Fibroblast of lung (primary cell): Measurements from ENCODE around the gene OR8D1. TPM values are rescaled to one million over a fixed set of nuclear protein-coding genes. Genes with fewer than 3 reads are reported as not detected.
"Not testable (repeated sequence)": the region's sequence is repeated elsewhere in the genome, so short reads cannot be mapped to it uniquely, and the experiment has no call there.

Experiments used
- DNase-seq, 2 donors: peaks; one replicate each; pipeline versions ENCODE4 v3.0.0 to v3.0.0-alpha.2; 2010; ENCODE audit warnings: low read depth in 2 of 2
- H2AFZ ChIP-seq: 2 replicates; pipeline ENCODE4 v1.5.1; 2012; ENCODE audit warnings: low read length, control low read depth, inconsistent platforms
- H3K27ac ChIP-seq: 2 replicates; pipeline ENCODE4 v1.5.1; 2011; ENCODE audit warnings: low read length, control low read depth; ENCODE audit not compliant: insufficient read depth
- H3K27me3 ChIP-seq: 2 replicates; pipeline ENCODE4 v1.5.1; 2011; ENCODE audit warnings: mild to moderate bottlenecking, low read length; ENCODE audit not compliant: control insufficient read depth, insufficient read depth
- H3K36me3 ChIP-seq: 2 replicates; pipeline ENCODE4 v1.5.1; 2011; ENCODE audit warnings: low read length; ENCODE audit not compliant: control insufficient read depth, insufficient read depth
- H3K4me1 ChIP-seq: 2 replicates; pipeline ENCODE4 v1.5.1; 2011; ENCODE audit warnings: low read length; ENCODE audit not compliant: control insufficient read depth, insufficient read depth; ENCODE audit errors: extremely low read depth
- H3K4me2 ChIP-seq: 2 replicates; pipeline ENCODE4 v1.5.1; 2011; ENCODE audit warnings: low read length, control low read depth; ENCODE audit not compliant: insufficient read depth; ENCODE audit errors: extremely low read depth
- H3K4me3 ChIP-seq, 4 experiments: fragments of 200-600 bp in 1 of 4; sonication (generic) in 1 of 4; replicated peaks in 1 of 4; 2 replicates each; pipeline ENCODE4 v1.5.1; 2011 to 2016; ENCODE audit warnings: low read length in 4 of 4, low read depth in 3 of 4, mild to moderate bottlenecking in 3 of 4, control low read depth in 2 of 4, inconsistent platforms in 1 of 4, mixed read lengths in 1 of 4; ENCODE audit not compliant: insufficient read depth in 1 of 4; ENCODE audit errors: control extremely low read depth in 1 of 4
- H3K79me2 ChIP-seq: 2 replicates; pipeline ENCODE4 v1.5.1; 2012; ENCODE audit warnings: mild to moderate bottlenecking, low read length, inconsistent platforms; ENCODE audit not compliant: control insufficient read depth, insufficient read depth
- H3K9ac ChIP-seq: 2 replicates; pipeline ENCODE4 v1.5.1; 2011; ENCODE audit warnings: mild to moderate bottlenecking, low read length, control low read depth; ENCODE audit not compliant: insufficient read depth
- H3K9me3 ChIP-seq: 2 replicates; pipeline ENCODE4 v1.5.1; 2012; ENCODE audit warnings: low read depth, low read length; ENCODE audit not compliant: control insufficient read depth, insufficient read depth
- H4K20me1 ChIP-seq: 2 replicates; pipeline ENCODE4 v1.5.1; 2011; ENCODE audit warnings: low read length; ENCODE audit not compliant: control insufficient read depth, insufficient read depth; ENCODE audit errors: extremely low read depth
- EZH2 ChIP-seq: IDR thresholded peaks from 2 replicates; pipeline ENCODE4 v1.5.1; 2012; ENCODE audit warnings: low read length, control low read depth, mild to moderate bottlenecking; ENCODE audit errors: missing control alignments
- polyA plus RNA-seq, 2 donors: library from polyadenylated mRNA; depleted of rRNA in 1 of 2; stranded (reverse) in 1 of 2; unstranded in 1 of 2; fragments of >200 nt; gene quantifications; 2 replicates each; pipeline ENCODE4 v1.2.1, GENCODE V29; 2011 to 2012; ENCODE audit warnings: missing spikeins in 1 of 2
- total RNA-seq: library from RNA; depleted of rRNA; stranded (reverse); fragments of >200 nt; gene quantifications from 2 replicates; pipeline ENCODE4 v1.2.1, GENCODE V29; 2014
- TF ChIP-seq, protein P1 (sequence below), 2 donors: IDR thresholded peaks in 1 of 2; conservative IDR thresholded peaks in 1 of 2; 1 replicate in 1 of 2; 2 replicates in 1 of 2; pipeline ENCODE4 v1.5.1; 2011 to 2012; ENCODE audit warnings: low read length in 2 of 2, control low read depth in 1 of 2, inconsistent platforms in 1 of 2, low read depth in 1 of 2, mild to moderate bottlenecking in 1 of 2

OR8D1 gene
- total and polyA plus RNA-seq, 2 donors (not counting 1 experiment from before 2014, with no cell fraction given) = not detected

DNA sequence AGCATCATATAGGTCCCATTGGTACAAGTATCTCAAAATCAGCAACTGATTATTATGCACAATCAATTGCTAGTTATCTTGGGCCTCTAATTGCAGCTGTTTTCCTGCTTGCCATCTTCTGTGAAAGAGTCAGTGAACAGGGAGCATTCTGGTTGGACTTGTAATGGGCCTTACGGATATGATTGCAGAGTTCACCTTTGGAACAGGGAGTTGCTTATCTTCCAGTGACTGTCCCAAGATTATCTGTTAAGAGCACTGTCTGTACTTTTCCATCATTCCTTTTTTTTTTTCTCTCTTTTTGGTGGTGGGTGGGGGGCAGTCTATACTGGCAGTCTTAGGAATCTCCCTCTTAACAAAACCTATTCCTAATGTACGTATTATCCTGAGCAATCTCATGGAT lies 39.7 kb downstream of the OR8D1 start:
- Histone ChIP-seq H3K27me3 (no peaks in the 10 kb centered on the region), H3K36me3 (no peaks in the 10 kb centered on the region), H3K4me3 (no peak overlapping the region), H2AFZ (no peak overlapping the region), H3K9ac (no peak overlapping the region), H4K20me1 (no peaks in the 10 kb centered on the region), H3K4me2 (no peak overlapping the region), H3K9me3 (no peaks in the 10 kb centered on the region), H3K79me2 (no peaks in the 10 kb centered on the region), H3K4me1 (no peaks in the 10 kb centered on the region), H3K27ac (no peak overlapping the region)
- no peak for DNase-seq
- no peak for TF ChIP-seq EZH2
- TF ChIP-seq, protein P1, sequence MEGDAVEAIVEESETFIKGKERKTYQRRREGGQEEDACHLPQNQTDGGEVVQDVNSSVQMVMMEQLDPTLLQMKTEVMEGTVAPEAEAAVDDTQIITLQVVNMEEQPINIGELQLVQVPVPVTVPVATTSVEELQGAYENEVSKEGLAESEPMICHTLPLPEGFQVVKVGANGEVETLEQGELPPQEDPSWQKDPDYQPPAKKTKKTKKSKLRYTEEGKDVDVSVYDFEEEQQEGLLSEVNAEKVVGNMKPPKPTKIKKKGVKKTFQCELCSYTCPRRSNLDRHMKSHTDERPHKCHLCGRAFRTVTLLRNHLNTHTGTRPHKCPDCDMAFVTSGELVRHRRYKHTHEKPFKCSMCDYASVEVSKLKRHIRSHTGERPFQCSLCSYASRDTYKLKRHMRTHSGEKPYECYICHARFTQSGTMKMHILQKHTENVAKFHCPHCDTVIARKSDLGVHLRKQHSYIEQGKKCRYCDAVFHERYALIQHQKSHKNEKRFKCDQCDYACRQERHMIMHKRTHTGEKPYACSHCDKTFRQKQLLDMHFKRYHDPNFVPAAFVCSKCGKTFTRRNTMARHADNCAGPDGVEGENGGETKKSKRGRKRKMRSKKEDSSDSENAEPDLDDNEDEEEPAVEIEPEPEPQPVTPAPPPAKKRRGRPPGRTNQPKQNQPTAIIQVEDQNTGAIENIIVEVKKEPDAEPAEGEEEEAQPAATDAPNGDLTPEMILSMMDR (conservative IDR thresholded peaks at IDR 0.05 in 1 of 2, IDR thresholded peaks at IDR 0.05 in 1 of 2; ENCODE audit: low read depth in 1 of 2, low read length in 2 of 2) = no peak

DNA sequence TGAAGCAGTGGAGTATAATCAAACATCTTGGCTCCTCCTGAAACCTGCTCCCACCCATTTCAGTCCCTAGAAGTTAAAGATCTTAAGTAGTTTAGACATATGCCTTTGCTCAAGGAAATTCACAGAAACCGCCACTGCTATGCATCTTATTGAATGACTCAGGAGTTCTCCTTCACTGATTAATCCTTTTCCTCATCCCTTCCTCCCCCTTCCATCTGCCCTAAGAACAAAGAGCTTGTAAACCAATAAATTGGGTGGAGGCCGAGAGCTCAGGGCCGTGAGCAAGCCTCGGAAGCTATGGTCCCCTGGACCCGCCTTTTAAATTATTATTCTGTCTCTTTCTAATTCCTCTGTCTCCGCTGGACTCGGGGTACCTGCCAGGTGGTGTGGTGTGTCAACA lies 42.9 kb downstream of the OR8D1 start:
- not testable (repeated sequence) for H3K79me2 ChIP-seq, H3K36me3 ChIP-seq, H3K27me3 ChIP-seq, H4K20me1 ChIP-seq, H3K4me2 ChIP-seq, H2AFZ ChIP-seq, H3K9ac ChIP-seq, H3K9me3 ChIP-seq, H3K27ac ChIP-seq, H3K4me1 ChIP-seq, H3K4me3 ChIP-seq
- DNase-seq = peak in 1 of 2 donors; percentile 58

DNA sequence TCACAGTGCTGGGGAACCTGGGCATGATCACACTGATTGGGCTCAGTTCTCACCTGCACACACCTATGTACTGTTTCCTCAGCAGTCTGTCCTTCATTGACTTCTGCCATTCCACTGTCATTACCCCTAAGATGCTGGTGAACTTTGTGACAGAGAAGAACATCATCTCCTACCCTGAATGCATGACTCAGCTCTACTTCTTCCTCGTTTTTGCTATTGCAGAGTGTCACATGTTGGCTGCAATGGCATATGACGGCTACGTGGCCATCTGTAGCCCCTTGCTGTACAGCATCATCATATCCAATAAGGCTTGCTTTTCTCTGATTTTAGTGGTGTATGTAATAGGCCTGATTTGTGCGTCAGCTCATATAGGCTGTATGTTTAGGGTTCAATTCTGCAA lies 48.7 kb downstream of the OR8D1 start:
- not testable (repeated sequence) for H4K20me1 ChIP-seq, H3K9ac ChIP-seq

DNA sequence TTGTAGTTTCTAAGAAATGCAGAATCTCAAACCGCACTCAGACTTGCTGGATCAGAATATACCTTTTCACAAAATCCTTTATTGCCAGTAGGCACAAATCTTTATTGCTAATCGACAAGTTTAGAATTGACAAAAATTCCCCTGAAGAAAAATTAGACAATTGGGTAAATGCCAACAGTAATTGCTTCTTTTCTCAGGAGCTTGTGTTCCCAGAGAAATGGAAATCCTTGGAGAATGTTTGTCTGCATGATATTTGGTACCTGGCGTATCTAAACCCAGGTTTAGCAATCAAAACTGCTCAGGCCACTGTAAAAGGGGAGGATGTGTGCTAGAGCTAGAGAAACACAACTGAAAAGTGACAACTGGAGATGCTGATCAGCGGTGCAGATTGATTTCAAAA lies 57.7 kb downstream of the OR8D1 start, which contains the start of gene OR8G5:
OR8G5 (plus strand) TSS at position 301 of the 400 bp plus-strand sequence. CDS start 8,556 bp downstream, outside the sequence.
- no peaks in the 10 kb centered on the region for H3K9me3 ChIP-seq
- no peak within 1 kb of the TSS for H3K27ac ChIP-seq
- no peaks in the 10 kb centered on the region for H3K27me3 ChIP-seq
- TF ChIP-seq EZH2 = no peak
- TF ChIP-seq, protein P1 (conservative IDR thresholded peaks at IDR 0.05 in 1 of 2, IDR thresholded peaks at IDR 0.05 in 1 of 2; ENCODE audit: low read depth in 1 of 2, low read length in 2 of 2) = no peak
- H2AFZ ChIP-seq = no peak within 1 kb of the TSS
- H3K4me2 ChIP-seq = no peak within 1 kb of the TSS
- no peak for DNase-seq
- no peaks in the 10 kb centered on the region for H4K20me1 ChIP-seq
- H3K4me1 ChIP-seq = no peaks in the 10 kb centered on the region
- H3K36me3 ChIP-seq = no peaks in the 10 kb centered on the region
- no peaks in the 10 kb centered on the region for H3K79me2 ChIP-seq
- H3K9ac ChIP-seq = no peak within 1 kb of the TSS
- H3K4me3 ChIP-seq = no peak within 1 kb of the TSS

More for the DNA sequence above, 48.7 kb downstream of the OR8D1 start:
- H2AFZ ChIP-seq, H3K79me2 ChIP-seq, H3K27me3 ChIP-seq, H3K9me3 ChIP-seq, H3K4me2 ChIP-seq, H3K36me3 ChIP-seq, H3K4me1 ChIP-seq, H3K27ac ChIP-seq, H3K4me3 ChIP-seq, DNase-seq: not testable (repeated sequence)

Other genes with a start within 250 kb of the OR8D1 start
- gene VWA5A, start 198.5 kb downstream of the OR8D1 start, total RNA-seq = 18.7 and 22.3 TPM in 2 replicates
- gene VWA5A, start 198.5 kb downstream of the OR8D1 start, polyA plus RNA-seq = 11.9 and 17.0 TPM in 2 replicates
- not detected in 2 replicates for gene OR10D3, start 130.6 kb downstream of the OR8D1 start, total RNA-seq
- not detected in 2 replicates for gene OR10D3, start 130.6 kb downstream of the OR8D1 start, polyA plus RNA-seq
- gene OR8G1, start 72.9 kb downstream of the OR8D1 start, total RNA-seq = not detected in 2 replicates
- gene OR8G1, start 72.9 kb downstream of the OR8D1 start, polyA plus RNA-seq = not detected in 2 replicates
- not detected in 2 replicates for gene OR8G5, start 57.6 kb downstream of the OR8D1 start, total RNA-seq
- gene OR8G5, start 57.6 kb downstream of the OR8D1 start, polyA plus RNA-seq = not detected in 2 replicates
- gene OR8D2, start 6.2 kb upstream of the OR8D1 start, total RNA-seq = not detected in 2 replicates
- not detected in 2 replicates for gene OR8D2, start 6.2 kb upstream of the OR8D1 start, polyA plus RNA-seq
- gene OR8B2, start 70.5 kb upstream of the OR8D1 start, total RNA-seq = not detected in 2 replicates
- gene OR8B2, start 70.5 kb upstream of the OR8D1 start, polyA plus RNA-seq = not detected in 2 replicates
- gene OR8B3, start 85.1 kb upstream of the OR8D1 start, total RNA-seq = not detected in 2 replicates
- gene OR8B3, start 85.1 kb upstream of the OR8D1 start, polyA plus RNA-seq = not detected in 2 replicates
- not detected in 2 replicates for gene OR8B4, start 110.9 kb upstream of the OR8D1 start, total RNA-seq
- gene OR8B4, start 110.9 kb upstream of the OR8D1 start, polyA plus RNA-seq = not detected in 2 replicates
- not detected in 2 replicates for gene OR8B8, start 131.7 kb upstream of the OR8D1 start, total RNA-seq
- gene OR8B8, start 131.7 kb upstream of the OR8D1 start, polyA plus RNA-seq = not detected in 2 replicates
- not detected in 2 replicates for gene OR8B12, start 229.7 kb upstream of the OR8D1 start, total RNA-seq
- not detected in 2 replicates for gene OR8B12, start 229.7 kb upstream of the OR8D1 start, polyA plus RNA-seq